ENCODE measurements around the gene LCN12.

DNA sequence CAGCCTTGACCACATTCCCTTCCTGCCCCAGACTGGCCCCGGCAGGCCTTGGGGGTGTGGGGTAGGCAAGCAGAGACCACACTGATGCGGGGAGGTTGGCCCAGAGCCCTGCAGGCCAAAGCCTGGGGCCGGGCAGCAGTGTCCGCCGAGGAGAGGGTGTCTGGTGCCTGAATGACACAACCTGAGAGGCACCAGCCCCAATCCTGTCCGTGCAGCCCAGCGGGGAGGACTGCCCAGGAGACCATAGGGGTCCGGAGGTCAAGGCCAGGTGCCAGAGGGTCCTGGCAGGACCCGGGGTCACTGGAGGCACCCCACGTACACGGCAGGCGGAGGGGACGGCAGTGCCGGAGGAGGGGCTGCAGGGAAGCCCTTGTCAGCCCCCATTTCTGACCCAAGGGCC, 19.7 kb downstream of the LCN12 start:
- TF ChIP-seq, protein P1, sequence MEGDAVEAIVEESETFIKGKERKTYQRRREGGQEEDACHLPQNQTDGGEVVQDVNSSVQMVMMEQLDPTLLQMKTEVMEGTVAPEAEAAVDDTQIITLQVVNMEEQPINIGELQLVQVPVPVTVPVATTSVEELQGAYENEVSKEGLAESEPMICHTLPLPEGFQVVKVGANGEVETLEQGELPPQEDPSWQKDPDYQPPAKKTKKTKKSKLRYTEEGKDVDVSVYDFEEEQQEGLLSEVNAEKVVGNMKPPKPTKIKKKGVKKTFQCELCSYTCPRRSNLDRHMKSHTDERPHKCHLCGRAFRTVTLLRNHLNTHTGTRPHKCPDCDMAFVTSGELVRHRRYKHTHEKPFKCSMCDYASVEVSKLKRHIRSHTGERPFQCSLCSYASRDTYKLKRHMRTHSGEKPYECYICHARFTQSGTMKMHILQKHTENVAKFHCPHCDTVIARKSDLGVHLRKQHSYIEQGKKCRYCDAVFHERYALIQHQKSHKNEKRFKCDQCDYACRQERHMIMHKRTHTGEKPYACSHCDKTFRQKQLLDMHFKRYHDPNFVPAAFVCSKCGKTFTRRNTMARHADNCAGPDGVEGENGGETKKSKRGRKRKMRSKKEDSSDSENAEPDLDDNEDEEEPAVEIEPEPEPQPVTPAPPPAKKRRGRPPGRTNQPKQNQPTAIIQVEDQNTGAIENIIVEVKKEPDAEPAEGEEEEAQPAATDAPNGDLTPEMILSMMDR (IDR thresholded peaks at IDR 0.05), result no peak
- TF ChIP-seq POLR2A (IDR thresholded peaks at IDR 0.05), result no peak
